GM19463 (cell line): ENCODE results near the gene SMURF1.

Source experiments
- ATAC-seq: cut with Tn5 transposase; IDR thresholded peaks from one replicate; pipeline ENCODE4 v1.9.1; 2021; ENCODE audit warnings: mild to moderate bottlenecking, moderate library complexity; ENCODE audit not compliant: unreplicated experiment

The SMURF1 gene

DNA sequence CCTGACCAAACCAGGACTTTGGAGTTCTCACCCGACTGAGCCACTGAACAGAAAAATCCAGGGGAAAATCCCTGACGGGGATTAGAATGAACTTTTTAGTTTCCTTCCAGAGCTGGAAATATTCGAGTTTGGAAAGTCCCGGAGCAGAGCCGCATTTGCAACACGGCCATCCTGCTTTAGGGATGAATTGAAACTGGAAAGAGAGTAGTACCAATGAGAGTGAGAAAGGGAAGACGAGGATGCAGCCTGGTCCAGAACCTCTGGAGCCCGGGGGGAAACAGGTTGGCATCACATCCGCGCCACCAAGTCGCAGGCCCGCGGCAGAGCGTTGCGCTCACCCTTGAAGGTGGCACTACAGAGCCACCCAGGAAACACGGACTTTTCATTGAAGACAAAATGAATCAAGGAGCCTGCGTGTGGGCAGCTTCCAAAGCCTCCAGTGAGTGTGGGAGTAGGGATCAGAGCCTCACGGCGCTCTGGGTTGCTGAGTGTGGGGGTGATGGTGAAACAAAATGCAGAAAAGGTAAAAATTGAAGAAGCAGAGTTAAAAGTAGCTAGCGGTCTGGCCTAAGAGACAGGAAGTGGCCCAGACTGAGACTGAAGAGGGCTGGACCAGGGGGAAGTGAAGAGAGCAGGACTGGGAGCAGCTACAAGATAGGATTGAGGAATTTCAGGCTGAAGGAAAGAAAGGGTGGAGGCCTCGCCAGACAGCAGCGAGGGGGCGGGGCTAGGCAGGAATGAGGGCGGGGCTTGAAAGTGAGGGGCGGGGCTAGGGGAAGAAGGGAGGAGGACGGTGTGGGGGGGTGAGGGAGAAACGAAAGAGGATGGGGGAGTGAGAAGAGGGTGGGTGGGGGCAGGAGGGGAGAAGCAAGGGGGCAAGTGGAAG, 1.8 kb downstream of the SMURF1 start:
- no peak for ATAC-seq

DNA sequence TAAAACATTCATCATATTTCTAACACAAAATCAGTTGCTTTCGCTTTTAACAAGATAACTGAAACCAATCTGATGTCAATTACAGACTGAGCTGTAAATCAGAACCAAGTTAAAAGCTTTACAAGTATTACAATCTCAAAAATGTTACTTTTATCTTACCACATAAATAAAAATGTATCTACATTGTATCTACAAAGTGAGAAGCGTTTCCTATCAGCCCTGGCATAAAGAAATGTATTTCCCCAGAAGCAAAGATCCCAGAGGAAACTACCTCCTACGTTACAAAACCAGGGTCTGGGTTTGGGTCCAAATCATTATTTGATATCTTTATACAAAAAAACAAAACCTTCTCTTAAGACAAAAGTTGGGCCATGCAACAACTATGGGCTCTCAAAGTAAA, 2.6 kb downstream of the SMURF1 start:
- no peak for ATAC-seq

DNA sequence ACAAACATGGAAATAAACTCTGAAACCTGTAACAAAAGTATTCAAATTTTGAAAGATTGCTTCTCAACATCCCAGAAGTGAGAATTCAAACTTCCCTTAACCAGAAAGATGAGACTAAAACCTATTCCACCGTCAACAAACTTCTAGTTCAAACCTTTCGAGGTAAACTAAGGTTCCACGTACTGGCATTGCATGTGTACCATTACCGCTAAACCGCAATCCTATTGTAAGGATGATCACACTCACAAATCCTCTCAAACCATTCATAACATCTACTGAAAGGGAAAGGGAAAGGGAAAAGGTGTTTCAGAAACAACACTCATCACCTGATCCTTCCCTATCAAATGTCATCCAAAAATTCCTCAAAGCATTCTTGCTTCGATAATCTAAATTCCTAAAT, 3.1 kb downstream of the SMURF1 start:
- no peak for ATAC-seq

DNA sequence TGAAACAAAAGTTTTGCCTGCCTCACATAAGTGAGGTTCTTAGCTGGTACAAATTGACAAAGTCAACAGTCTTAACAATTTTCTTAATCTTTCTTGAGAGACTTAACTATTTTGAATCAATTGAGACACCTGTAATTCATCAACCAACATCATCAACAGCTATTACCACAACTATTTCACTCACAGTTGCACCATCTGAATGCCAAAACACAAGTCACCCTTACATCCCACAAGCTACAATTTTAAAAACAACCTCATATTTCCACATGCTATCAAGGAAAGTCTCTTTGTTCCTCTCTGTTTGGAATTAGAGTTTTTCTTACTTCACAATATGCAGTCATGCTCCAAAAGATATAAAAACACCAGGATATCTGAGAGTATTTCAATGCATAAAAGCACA, 4.9 kb downstream of the SMURF1 start:
- ATAC-seq, result no peak

DNA sequence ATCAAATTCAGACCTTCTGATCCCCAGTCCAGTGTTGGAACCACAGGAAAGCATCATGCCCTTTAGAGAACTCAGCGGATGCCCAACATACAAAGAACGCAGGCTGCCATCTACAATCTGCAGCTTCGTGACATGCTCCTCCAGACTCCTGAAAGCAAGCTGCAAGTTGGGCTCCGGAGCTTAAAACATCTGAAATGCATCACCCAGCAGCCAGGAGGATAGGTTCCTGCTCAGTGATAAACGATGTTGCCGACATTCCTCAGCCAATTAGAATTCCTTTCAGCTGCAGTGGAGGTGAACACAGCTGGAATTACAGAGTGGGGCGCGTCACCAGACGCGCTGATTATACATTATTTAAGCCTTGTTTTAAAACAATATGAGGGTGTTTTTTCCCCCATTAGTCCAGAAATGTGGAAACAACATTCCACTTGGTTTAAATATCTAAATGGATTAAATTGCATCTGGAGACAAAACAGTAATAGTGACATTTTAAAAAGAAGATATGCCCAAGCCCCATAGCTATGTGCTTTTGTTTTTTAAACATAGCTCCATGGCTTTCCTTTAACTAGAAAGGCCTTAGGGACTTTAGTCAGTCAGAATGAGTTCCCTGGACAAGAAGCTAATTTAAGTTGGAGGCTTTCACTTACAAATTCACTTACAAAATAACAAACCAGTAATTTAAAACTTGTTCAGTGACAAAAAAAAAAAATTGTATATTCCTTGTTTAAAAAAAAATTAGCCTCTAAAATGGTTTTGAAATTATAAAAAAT, 6.3 kb downstream of the SMURF1 start:
- ATAC-seq, result no peak

DNA sequence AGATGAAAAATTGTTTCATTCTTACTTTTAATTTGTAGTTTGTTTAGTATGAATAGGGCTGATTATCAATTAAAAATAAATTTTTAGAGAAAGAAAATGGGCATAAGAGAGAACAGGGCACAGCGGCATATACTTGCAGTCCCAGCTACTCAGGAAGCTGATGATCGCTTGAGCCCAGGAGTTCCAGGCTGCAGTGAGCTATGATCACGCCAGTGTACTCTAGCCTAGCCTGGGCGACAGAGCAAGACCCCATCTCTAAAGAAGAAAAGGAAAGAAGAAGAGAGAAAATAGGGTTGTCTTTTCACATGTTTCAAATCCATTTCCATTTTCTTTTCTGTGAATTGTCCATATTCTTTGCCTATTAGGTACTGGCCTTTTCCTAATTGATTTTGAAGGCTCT, 8.0 kb downstream of the SMURF1 start:
- no peak for ATAC-seq

DNA sequence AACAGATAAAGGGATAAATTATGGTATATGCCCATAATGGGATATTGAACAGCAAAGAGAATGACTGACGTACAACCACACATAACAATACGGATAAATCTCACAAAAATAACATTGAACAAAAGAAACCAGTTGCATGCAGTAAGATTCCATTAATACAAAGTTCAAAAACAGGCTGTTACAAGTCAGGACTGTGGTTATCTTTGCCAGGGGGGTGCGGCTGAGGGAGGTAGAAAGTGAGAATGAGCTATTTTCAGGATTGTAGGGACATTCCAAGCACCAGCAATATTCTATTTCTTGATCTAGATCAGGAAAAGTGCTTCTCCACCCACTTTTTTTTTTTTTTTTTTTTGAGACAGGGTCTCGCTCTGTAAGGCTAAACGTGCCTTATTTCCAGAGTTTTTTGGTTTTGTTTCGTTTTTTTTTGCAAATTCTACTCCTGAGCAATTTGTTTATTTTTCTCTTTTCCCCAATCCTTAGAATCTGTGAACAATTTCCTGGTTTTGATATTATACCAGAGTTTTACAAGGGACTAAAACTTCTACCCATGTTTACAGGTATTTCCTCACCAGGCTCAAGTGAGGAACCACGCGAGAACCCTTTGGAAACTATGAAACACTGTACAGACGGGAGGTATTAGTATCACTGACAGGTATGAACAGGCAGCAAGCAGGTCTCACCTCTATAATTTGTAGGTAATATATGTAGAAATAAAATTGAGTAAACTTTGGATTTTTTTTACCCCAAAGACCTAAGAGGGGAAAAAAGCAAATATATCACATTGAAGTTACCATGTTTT, 9.9 kb downstream of the SMURF1 start:
- no peak for ATAC-seq

DNA sequence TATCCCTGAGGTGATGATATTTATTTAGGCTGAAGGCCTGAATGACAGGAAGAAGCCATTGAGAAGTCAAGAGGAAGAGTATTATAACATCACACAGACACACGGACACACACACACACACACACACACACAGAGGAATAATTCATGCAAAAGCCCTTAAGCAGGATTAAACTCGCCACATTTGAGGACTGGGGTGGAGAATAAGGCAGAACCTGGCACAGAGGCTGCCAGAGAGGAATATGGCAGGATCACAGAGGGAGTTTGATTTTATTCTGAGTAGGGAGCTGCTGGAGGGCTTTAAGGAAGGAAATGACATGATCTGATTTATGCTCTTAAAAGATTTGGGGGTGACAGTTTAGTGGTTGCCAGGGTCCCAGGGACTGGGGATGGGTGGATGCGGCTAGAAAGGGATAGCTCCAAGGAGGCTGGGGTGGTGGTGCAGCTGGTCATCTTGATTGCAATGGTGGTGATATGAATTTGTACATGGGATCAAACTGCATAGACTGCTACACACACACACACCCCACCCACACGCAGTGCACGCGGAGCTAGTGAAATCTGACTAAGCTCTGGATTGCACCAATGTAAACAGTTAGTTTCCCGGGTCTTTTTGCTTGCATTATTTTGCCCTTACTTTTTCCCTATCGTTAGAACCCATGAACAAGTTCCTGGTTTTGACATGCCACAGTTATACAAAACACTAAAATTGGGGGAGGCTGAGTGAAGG, 11.2 kb downstream of the SMURF1 start:
- ATAC-seq, result no peak

DNA sequence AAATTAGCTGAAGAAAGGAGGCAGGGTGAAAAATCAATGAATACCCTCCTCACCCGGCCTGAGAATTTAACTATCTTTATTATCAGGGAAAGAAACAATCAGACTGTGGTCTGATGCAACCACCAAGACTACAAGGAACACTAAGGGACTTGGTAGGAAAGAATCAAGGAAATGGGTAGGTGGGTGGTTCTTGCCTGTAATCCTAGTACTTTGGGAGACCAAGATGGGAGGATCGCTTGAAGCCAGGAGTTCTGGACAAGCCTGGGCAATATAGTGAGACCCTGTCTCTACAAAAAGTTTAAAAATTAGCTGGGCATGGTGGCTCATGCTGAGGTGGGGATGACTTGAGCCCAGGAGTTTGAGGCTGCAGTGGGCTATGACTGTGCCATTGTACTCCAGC, 12.6 kb downstream of the SMURF1 start:
- no peak for ATAC-seq

DNA sequence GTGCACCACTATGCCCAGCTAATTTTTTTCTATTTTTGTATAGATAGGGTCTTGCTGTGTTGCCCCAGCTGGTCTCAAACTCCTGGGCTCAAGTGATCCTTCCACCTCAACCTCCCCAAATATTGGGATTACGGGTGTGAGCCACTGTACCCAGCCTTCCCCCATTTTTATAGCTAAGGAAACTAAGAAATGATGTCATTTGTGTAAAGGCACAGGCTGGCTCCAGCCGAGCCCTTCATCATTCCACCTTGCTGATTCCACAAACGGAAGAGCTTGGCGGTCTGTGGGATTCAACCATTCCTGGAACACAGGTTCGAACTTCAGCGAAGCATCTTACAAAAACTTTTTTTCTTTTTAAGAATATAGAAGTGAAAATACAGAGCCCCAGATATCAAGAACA, 14.4 kb downstream of the SMURF1 start:
- ATAC-seq, result no peak

DNA sequence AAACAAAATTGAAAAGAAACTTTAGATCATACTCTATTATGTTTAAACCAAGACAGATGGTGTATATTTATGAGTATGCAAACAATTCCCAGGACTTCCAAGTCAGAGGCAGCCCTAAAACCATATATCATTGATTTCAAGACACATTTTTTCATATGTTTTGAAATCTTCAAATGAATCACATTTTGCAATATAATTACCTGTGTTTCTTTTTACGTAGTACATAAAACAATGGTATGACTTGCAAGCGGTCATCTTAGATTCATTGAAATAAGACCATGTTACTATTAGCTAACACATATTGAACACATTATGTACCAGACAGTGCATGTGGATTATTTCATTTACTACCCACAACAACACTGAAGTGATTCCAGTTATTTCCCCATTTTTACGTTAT, 14.9 kb downstream of the SMURF1 start:
- no peak for ATAC-seq

DNA sequence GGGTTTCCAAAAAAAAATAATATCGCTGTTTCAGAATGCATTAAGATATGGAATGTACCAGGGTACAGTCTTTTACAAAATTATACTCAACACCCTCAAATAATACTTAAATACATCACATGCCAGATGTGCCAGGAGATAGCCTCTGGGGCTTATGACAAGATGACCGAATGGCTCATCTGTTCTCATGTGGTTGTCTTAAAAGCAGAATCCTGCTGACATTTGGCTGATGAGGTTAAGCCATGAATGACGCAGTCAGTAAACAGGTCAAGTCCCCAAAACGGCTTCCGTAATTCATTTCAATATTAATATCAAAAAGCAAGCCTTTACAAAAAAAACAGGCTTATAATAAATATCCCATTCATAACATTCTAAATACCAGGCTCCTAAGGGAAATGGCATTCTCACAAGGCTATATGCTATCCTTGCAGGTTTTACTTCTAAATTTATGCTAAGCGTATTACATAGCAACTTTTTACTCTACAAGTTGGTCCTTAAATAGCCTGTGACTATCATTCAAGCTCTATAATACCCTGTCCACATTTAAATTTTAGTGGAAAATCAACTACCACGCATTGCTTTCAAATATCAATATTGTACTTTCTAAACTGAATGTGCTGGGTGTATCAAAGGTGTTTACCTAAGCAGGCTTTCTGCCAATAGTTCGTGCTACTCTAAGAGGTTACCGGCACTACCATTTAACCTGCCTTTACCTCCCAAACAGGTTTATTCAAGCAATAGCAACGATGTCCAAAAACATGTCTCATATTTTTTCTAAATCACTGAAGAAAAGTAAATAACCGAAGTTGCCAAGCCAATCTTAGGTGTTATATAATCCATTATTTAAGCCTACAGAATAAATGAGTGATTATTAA, 15.6 kb downstream of the SMURF1 start:
- ATAC-seq, result no peak

DNA sequence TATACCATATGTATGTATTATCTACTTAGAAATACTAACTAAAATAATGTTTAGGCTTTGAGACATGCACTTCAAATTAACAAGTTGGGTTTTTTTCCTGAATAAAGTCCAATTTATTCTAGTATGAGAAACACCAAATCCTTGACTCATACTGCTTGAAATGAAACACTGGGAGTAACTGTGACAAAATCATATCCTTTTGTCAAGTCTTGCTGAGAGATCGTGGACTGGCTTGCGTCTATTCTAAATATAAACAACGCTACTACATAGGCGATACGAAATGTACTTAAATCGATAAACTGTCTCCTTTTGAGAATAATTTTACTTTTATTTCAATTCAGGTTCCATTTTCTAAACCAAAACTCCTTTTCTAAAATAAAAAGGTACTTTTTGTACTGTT, 16.3 kb downstream of the SMURF1 start:
- no peak for ATAC-seq

DNA sequence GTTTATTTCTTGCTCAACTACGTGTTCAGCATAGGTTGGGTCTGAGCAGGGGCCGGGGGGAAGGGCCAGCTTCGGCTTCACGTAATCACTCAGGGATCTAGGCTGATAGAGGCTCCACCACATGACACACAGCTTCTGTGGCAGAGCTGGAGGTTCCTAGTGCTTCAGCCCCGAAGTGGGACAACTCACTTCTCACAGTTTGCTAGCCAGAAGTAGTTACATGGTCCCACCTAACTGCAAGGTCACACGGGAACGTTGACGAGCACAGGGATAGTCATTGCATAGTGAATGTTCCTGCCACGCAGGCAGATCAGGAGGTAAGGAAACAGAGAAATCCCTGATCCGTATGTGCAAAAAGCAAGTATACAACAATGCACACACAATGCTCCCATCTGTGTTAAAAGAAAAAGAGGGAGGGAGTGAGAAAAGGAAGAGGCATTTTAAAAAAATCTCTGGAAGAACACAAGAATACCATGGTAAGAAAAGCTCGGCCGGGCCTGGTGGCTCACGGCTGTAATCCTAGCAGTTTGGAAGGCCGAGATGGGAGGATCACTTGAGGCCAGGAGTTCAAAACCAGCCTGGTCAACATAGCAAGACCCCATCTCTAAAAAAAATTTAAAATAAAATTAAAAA, 16.9 kb downstream of the SMURF1 start:
- ATAC-seq, result no peak

DNA sequence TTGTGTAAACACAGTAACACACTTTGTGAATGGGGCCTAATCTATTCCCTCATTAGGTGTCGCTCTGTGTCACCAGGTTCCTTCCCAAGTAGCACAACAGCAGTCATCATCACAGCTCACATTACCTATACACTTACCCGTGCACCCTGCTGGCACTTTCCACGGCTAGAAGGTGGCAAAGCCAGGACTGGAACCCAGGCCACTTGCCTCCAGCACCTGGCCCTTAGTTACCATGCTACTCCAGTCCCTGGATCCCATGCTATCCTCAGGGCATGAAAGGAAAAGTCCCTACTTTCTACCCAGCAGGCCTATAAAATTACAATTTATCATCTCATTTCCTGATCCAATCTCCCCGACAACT, 18.4 kb downstream of the SMURF1 start:
- ATAC-seq, result no peak

DNA sequence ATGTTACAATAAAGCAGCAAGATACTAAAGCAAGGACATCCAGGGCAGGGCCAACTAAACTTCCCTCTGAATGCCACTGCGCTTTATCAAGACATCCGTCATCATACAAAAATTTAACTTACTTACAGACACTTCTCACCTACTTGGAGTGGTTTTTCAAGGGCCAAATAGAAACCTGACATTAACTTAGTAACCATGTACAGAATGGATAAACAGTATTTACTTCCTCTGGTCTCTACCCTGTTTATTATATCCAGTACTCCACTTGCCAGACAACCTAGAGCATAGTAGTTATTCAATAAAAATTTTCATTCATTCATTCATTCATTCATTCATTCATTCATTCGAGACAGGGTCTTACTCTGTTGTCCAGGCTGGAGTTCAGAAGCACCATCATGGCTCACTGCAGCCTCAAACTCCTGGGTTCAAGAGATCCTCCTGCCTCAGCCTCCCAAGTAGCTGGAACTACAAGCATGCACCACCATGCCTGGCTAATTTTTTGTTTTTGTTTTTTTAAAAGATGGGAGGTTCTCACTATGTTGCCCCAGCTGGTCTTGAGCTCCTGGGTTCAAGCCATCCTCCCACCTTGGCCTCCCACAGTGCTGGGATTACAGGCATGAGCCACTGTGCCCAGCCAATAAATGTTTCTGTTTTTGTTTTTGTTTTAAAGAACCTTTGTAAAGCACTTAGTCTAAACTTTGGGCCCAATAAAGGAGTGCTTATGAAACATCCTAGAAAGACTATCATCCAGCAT, 19.0 kb downstream of the SMURF1 start:
- ATAC-seq, result no peak

DNA sequence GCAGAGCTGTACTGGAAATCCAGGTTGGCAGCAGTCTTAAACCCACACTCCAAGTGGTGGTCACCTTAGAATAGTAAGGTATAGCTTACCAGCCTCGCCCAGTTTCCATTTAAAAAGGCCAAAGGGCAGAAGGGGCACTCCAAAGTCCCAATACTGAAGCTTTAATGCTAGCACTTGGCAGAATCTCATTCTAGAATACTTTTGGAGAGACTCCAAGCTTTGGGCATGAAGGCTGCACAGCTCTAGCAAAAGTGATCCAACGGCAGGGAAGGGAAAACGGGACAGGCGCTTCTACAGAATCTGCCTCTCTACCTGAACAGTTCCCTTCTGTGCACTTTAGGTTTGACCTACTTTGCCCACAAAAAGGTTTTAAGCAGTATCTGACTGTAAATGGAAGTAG, 19.7 kb downstream of the SMURF1 start:
- no peak for ATAC-seq

DNA sequence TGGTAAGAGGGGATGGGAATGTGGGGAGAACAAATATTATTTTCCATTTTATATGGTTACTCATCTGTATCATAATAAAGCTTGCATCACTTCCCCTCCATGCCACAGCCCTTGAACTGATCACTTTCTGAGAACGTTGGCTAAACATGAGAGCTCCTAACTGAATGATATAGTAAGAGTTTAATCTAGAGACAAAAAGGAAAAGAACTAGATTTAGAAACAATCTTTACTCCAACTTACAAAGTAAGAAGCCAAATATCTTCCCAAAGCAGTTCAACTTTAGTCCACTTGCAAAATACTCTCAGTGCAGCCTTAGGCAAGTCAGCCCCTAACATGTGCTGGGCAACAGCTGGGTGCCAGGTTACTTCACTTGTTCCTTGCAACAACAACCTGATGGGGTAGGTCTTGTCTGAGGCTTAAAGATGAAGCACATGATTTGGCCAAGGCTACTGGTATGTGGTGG, 20.3 kb downstream of the SMURF1 start:
- ATAC-seq, result no peak

DNA sequence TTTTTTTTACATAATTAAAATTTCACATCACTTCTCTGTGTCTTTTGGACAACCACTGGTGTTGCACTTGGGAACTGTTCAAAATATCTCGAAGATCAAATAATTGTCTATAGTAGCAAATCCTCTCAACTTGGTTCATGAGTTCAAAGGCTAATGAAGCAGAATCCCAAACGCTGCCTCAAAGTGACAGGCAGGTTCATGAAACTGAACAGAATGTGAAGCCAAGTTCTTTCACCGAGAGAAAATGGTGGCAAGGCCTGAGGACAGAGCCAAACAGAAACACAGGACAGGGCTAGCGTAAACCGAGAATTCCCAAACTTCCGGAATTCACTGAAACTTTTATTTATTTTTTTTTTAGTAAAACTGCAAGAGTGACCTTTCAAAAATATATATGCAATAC, 21.1 kb downstream of the SMURF1 start:
- ATAC-seq, result no peak
